MCF 10A (cell line): ENCODE data around the gene TGM4. TPM values are rescaled to one million over a fixed set of nuclear protein-coding genes. Genes with fewer than 3 reads are reported as not detected.
A peak's percentile ranks its signal among the peaks of the same experiment; 100 is the strongest.

Experiments used
- Bru-seq: library from RNA; stranded (reverse); fragments of 400-500 nt; gene quantifications from one replicate; lab custom pipeline; 2021; lab: Mats Ljungman, UMichigan
- BruChase-seq, 2 experiments: library from RNA; stranded (reverse); fragments of 400-500 nt; gene quantifications; one replicate each; lab custom pipeline; 2021; lab: Mats Ljungman, UMichigan
- BruUV-seq: library from RNA; stranded (reverse); fragments of 400-500 nt; replicated peaks from 2 replicates; lab custom pipeline; 2021; lab: Mats Ljungman, UMichigan
- CTCF ChIA-PET: fragments of 300-600 bp; sonication (Branson Sonifier 250); formaldehyde crosslinking; extraction: SDS; loops from one replicate; lab custom pipeline; 2021; ENCODE audit warnings: antibody characterized with exemption, inconsistent platforms; lab: Yijun Ruan, JAX
- POLR2A ChIA-PET: fragments of 300-600, 350-650 bp; sonication (Branson Sonifier 250); formaldehyde crosslinking; extraction: SDS; loops from one replicate; lab custom pipeline; 2020; ENCODE audit warnings: antibody characterized with exemption, inconsistent platforms; lab: Yijun Ruan, JAX
- DNase-seq: peaks from one replicate; pipeline ENCODE4 v3.0.0-alpha.2; 2018; ENCODE audit not compliant: unreplicated experiment
- H3K27ac Mint-ChIP-seq: one replicate; pipeline ENCODE4 v1.8.0; 2022; ENCODE audit warnings: mild to moderate bottlenecking, low read depth, mixed read lengths; ENCODE audit not compliant: unreplicated experiment
- H3K27me3 Mint-ChIP-seq: one replicate; pipeline ENCODE4 v1.8.0; 2022; ENCODE audit warnings: mixed read lengths; ENCODE audit not compliant: insufficient read depth, unreplicated experiment
- H3K36me3 Mint-ChIP-seq: one replicate; pipeline ENCODE4 v1.8.0; 2022; ENCODE audit warnings: mild to moderate bottlenecking, moderate library complexity, mixed read lengths; ENCODE audit not compliant: insufficient read depth, unreplicated experiment
- H3K4me1 Mint-ChIP-seq: one replicate; pipeline ENCODE4 v1.8.0; 2022; ENCODE audit warnings: mixed read lengths; ENCODE audit not compliant: insufficient read depth, unreplicated experiment
- H3K4me3 Mint-ChIP-seq: one replicate; pipeline ENCODE4 v1.8.0; 2022; ENCODE audit warnings: mild to moderate bottlenecking, moderate library complexity, mixed read lengths; ENCODE audit not compliant: unreplicated experiment
- H3K9me3 Mint-ChIP-seq: one replicate; pipeline ENCODE4 v1.8.0; 2022; ENCODE audit warnings: mixed read lengths; ENCODE audit not compliant: unreplicated experiment
- CTCF ChIP-seq: fragments of 200-600 bp; IDR thresholded peaks from one replicate; pipeline ENCODE4 v1.8.0; 2022; ENCODE audit warnings: antibody characterized with exemption, mild to moderate bottlenecking; ENCODE audit not compliant: unreplicated experiment
- intact Hi-C: fragments of 100-400 bp; cut with micrococcal nuclease; formaldehyde crosslinking; loops from 2 replicates; pipeline ENCODE4 v1.14.1; 2022
- long read RNA-seq: library from polyadenylated mRNA; stranded (forward); transcript quantifications from one replicate; pipeline ENCODE4 v2.0.0, GENCODE V29; 2022
- total RNA-seq: library from RNA; stranded (reverse); gene quantifications from 2 replicates; pipeline ENCODE4 v1.2.3, GENCODE V29; 2022

The TGM4 gene
- total RNA-seq (1.1 and 2.5 TPM in 2 replicates), Bru-seq, nascent RNA (percentile 23 among the genes with signal in this experiment), BruChase-seq, experiment 1, labeled RNA remaining after a 6-hour chase (percentile 20 among the genes with signal in this experiment), BruChase-seq, experiment 2, labeled RNA remaining after a 2-hour chase (percentile 21 among the genes with signal in this experiment)
- long read RNA-seq, partial matches to known transcripts, result 4 of 12 reads
- long read RNA-seq, other reads (novel, unspliced or antisense), result 8 of 12 reads

- H3K4me3 Mint-ChIP-seq, result no peak within 1 kb of the TSS
- no TSS peak for BruUV-seq
- DNase-seq, result no peak
- no peak within 1 kb of the TSS for H3K27ac Mint-ChIP-seq
- ChIA-PET CTCF (no interaction called here), POLR2A (interaction anchor here (0.7 kb wide), 1 partner anchor 10 kb away, joined by 3 read pairs; no protein-coding TSS in a partner anchor)
- H3K4me1 Mint-ChIP-seq, result no peaks in the 10 kb centered on the region
- H3K27me3 Mint-ChIP-seq, result no peaks in the 10 kb centered on the region
- H3K36me3 Mint-ChIP-seq, result no peaks in the 10 kb centered on the region
- intact Hi-C loops, result no loop called here
- no peak for TF ChIP-seq CTCF
- no peaks in the 10 kb centered on the region for H3K9me3 Mint-ChIP-seq
Measured at GRCh38 chr3:44874308-44874707, at the start of gene TGM4. Gene TGM4, plus strand, starts transcription at chr3:44874608. Its CDS starts 71 bp downstream, at chr3:44874679.

GRCh38 chr3:44825264-44825925 lies 49.0 kb upstream of the TGM4 start:
- no peaks in the 10 kb centered on the region for H3K27me3 Mint-ChIP-seq
- no peaks in the 10 kb centered on the region for H3K9me3 Mint-ChIP-seq
- CTCF ChIA-PET, result interaction anchor here (1.2 kb wide), 1 partner anchor 10 kb away, joined by 3 read pairs; no protein-coding TSS in a partner anchor
- H3K27ac Mint-ChIP-seq, result no peak overlapping the region
- intact Hi-C loops, result no loop called here
- H3K4me3 Mint-ChIP-seq, result no peak overlapping the region
- no peak for DNase-seq
- H3K4me1 Mint-ChIP-seq, result no peaks in the 10 kb centered on the region
- BruUV-seq, result no TSS peak
- POLR2A ChIA-PET, result interaction anchor here (1.3 kb wide), 1 partner anchor 8 kb away, joined by 4 read pairs; no protein-coding TSS in a partner anchor
- TF ChIP-seq CTCF, result no peak
- H3K36me3 Mint-ChIP-seq, result peaks cover under 1% of the 10 kb centered on the region

- ChIA-PET CTCF (interaction anchor here (1.2 kb wide), 1 partner anchor 23 kb away, joined by 3 read pairs; no protein-coding TSS in a partner anchor), POLR2A (interaction anchor here (1.3 to 1.9 kb wide), 2 partner anchors 17 to 33 kb away, joined by 3 to 4 read pairs; no protein-coding TSS in a partner anchor)
- no TSS peak for BruUV-seq
- no peak overlapping the region for H3K4me3 Mint-ChIP-seq
- intact Hi-C loops, result no loop called here
- no peak for TF ChIP-seq CTCF
- H3K36me3 Mint-ChIP-seq, result peaks cover 10% of the 10 kb centered on the region
- no peaks in the 10 kb centered on the region for H3K4me1 Mint-ChIP-seq
- no peak overlapping the region for H3K27ac Mint-ChIP-seq
- H3K9me3 Mint-ChIP-seq, result no peaks in the 10 kb centered on the region
- H3K27me3 Mint-ChIP-seq, result no peaks in the 10 kb centered on the region
- DNase-seq, result no peak
Measured at GRCh38 chr3:44827196-44827595, 47.2 kb upstream of the TGM4 start.

GRCh38 chr3:44831232-44831631 lies 43.2 kb upstream of the TGM4 start:
- POLR2A ChIA-PET, result interaction anchor here (0.5 kb wide), 1 partner anchor 507 kb away, joined by 4 read pairs; no protein-coding TSS in a partner anchor
- H3K4me3 Mint-ChIP-seq, result no peak overlapping the region

More at GRCh38 chr3:44831232-44831631, 43.2 kb upstream of the TGM4 start:
- intact Hi-C loops, result no loop called here
- BruUV-seq, result no TSS peak
- no peak for TF ChIP-seq CTCF
- no peaks in the 10 kb centered on the region for H3K4me1 Mint-ChIP-seq
- H3K27ac Mint-ChIP-seq, result no peak overlapping the region
- CTCF ChIA-PET, result interaction anchor here (1.3 to 2.4 kb wide), 2 partner anchors 11 to 152 kb away, joined by 5 to 6 read pairs; no protein-coding TSS in a partner anchor
- DNase-seq, result no peak
- H3K36me3 Mint-ChIP-seq, result peaks cover 13% of the 10 kb centered on the region
- H3K9me3 Mint-ChIP-seq, result peaks cover 8% of the 10 kb centered on the region
- no peaks in the 10 kb centered on the region for H3K27me3 Mint-ChIP-seq
